HG03342 (cell line): ENCODE data around the gene TMEM168.
"Not testable (repeated sequence)": the region's sequence is repeated elsewhere in the genome, so short reads cannot be mapped to it uniquely, and the experiment has no call there.

Experiments used
- ATAC-seq: cut with Tn5 transposase; IDR thresholded peaks from one replicate; pipeline ENCODE4 v1.9.1; 2021; ENCODE audit warnings: mild to moderate bottlenecking, moderate library complexity; ENCODE audit not compliant: unreplicated experiment

The TMEM168 gene

DNA sequence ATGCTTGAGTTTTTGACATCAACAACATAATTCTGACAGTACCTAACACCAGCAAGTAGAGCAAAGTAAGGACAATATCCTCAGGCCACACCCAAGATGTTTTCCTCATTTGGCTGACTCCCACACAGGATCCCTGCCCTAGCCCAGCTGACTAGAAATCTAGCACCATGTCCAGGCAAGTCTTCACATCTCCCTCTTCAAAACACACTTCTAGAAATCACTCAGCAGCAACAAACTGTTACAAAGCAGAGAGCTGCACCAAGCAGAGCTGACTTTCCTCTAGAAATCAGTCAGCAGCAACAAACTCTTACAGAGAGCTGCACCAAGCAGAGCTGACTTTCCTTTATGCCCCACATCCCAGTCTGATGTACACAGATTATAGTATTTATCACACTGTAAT, 7.7 kb downstream of the TMEM168 start:
- ATAC-seq: peak; percentile 83

DNA sequence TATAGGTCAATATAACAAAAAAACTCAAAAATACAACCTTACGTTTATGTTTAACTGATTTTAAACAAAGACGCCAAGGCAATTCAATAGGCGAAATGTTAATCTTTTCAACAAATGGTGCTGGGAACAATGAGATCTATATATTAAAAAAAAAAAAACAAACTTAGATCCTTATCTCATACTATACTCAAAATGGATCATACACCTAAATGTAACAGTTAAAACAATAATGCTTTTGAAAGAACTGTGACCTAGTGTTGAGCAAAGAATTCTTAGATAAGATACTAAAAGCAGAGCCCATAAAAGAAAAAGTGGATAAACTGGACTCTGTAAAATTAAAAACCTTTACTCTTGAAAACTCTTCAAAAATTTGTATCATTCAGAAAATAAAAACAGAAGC, 8.6 kb downstream of the TMEM168 start:
- ATAC-seq: no peak

DNA sequence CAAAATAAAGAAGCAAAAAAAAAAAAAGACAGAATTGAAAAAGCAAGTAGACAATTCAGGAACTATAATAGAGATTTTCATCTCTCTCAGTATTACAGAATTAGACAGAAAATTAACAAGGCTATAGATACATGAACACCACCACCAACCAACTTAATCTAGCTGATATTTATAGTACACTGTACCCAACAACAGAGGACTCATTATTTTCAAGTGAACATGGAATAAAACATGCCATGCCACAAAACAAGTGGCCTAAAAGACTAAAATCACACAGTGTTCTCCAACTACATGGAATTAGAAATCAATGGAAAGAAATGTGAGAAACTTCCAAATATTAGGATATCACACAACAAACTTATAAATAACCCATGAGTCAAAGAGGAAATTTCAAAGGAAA, 9.1 kb downstream of the TMEM168 start:
- no peak for ATAC-seq

DNA sequence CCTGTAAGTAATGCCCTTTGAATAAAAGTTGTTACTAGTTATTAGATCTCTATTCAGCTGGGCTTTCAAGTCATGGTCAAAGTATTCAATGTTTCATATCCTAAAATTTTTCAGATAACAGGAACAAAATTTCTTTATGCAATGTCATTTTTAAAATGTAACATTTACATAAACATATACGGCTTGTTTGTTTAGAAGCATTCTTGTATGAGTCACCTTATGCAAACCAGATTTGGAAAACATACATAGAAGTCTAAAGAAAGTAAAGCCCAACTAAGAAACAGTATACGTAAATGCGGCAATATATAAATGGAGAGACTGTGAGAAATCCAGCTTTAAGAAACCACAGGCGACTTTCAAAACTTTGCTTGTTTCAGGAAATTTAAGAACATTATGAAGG, 10.5 kb downstream of the TMEM168 start:
- no peak for ATAC-seq

DNA sequence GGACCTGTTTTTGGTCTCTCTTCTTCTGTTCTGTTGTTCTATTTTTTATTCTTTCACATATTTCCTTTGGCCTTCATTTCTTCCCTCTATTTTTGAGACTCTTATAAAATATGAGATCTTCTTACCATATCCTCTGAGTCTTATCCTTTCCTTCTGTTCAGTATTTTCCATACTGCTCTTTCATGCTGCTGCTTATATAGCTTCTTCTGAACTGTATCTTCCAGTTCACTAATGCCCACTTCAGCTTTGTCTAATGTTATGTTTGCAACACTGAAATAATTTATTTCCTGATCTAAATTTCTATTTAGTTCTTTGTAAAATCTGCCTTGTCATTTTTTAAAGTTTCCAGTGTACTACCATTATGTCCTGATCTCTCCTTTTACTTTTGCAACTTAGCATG, 12.8 kb downstream of the TMEM168 start:
- no peak for ATAC-seq

DNA sequence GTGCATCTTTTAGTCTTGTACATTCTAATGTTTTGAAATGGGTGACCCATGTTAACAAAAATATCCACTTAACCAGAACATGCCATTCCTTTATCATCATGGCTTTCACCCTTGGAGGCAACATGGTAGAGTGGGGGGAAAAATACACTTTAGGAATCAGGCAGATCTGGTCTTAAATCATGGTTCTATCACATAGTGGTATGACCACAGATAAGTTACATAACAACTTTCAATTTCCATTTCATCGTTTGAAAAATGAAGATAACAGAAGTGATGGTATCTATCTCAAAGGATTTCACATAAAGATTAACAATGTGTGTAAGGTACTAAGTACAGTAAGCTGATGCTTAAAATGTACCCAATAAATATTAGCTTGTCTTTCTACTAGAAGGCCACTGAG, 19.0 kb downstream of the TMEM168 start:
- no peak for ATAC-seq

DNA sequence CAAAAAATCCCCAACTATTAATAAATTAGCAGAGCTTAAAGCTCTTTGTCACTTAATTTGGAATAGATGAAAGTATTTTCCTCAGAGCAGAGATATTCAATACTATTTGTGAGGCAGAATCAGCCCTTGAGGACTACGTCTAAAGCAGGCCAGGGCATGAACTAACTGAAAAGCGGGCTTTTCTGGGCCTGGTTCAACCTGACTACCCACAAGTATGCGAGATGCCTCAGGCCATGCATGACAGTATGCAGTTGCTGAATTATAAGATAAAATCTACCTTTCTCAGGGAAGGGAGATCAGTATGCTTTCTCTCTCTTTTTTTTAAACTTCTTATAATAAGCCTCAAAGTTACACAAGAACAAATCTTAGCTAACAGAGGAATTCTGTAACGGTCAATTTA, 20.1 kb downstream of the TMEM168 start:
- no peak for ATAC-seq

DNA sequence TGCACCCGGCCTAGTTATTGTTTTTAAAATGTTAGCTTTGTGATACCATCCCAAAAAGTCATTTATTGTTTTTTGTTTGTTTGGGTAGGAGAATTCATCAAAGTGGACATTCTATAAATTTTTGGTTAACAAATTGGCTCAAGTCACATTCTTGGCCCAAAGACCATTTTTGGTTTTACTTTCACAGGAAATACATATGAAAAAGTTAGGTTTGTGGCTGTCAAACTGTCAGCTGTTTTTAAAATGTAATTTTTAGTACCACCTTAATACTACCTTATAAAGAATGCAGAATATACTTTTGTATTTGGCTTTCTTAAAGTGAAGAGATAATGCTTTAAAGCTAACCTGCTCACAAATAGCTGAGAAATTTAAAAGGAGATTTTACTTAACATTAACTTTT, 25.1 kb downstream of the TMEM168 start:
- no peak for ATAC-seq

DNA sequence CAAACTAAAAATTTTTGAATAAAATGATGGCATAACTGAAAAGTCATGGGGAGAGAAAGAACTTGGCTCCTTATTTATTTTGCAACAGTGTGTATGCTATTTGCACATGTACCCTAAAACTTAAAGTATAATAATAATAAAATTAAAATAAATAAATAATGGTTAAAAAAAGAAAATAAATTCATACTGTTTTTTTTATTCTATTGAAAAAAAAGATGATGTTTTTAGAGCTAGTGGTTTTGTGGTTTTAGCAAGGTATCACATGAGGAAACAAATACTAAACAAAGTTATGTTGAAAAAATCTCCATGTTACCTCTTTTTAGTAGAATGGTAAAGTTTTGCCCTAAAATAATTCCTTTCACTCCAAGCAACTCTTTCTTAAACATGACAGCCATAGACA, 26.2 kb downstream of the TMEM168 start:
- ATAC-seq: no peak

DNA sequence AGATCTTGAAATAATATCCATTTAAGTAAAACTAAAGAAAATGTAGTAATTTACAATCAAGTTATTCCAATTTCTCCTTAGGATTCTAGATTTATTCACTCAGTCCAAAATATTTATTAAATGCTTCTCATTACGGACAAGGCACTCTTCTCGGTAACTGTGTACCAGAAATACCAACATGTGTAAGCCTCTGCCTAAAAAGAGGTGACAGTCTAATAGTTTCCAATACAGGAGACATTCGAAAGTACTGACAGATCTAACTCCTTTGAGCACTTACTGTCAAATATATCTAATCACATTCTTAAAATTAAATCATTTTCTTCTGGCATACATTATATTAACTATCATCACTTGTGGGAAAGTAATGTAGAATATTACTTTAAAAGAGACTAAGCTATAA, 26.9 kb downstream of the TMEM168 start:
- ATAC-seq: no peak

DNA sequence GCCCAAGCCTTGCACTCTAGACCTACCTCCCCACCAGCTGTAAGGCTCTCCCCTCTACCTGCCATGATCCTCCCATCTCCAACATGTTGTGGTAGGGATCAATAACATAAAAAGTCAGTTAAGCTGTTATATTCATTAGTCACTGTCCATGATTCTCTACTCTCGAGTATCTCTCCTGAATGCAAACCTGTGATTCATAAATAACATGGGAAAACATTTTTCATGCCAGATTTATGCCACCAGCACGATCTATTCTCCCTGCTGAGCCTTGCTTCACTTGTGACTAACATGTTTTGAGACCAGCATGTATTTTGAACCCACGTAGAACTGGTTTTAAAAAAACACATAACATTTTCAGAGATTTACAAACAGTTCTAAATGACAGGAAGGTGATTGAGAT, 30.3 kb downstream of the TMEM168 start:
- ATAC-seq: no peak

DNA sequence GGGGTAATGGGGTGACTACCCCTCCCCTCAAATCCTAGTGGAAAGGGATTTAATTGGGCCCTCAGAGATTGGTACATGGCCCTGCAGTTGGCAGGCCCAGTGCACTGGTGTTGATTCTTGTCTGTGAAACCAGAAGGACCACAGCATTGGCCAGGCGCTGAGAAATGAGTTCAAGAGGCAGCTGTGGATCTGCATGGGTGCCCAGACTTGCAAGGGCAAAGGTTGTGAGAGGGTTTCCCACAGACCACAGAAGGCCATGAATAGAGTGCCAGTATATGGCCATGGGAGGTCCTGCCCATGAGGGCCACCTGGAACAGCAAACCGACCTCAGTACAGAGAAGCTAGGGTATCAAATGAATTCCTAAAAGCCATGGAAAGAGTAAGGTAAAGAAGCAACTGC, 32.9 kb downstream of the TMEM168 start:
- peak; percentile 36 for ATAC-seq

DNA sequence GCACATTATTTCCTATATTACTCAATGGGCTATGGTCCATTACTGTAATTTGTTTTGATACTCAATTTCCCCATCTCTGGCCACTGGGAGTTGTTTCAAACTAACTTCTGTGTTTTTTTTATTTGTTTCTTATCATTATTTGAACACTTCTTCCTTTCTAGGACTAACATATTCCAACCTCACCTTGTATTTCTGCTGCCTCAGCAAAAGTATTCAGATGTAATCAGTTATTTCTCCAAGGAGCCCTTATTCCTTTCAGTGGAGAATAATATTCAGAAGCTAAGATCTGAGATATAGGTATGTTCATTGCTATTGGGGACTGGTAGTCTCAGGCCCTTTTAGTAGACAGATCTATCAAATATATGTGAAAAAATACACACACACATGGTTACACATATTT, 36.9 kb downstream of the TMEM168 start:
- ATAC-seq: no peak

DNA sequence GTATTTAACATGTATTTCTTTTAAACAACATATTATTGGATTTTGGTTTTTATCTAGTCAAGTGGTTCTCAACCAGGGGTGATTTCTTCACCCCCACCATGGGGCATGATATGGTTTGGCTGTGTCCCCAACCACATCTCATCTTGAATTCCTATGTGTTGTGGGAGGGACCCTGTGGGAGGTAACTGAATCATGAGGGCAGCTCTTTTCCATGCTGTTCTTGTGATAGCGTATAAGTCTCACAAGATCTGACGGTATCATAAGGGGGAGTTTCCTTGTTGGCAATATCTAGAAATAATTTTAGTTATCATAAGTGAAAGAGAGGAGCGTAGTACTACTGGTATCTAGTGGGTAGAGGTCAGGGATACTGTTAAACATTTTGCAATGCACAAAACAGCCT, 37.6 kb downstream of the TMEM168 start:
- ATAC-seq: no peak

DNA sequence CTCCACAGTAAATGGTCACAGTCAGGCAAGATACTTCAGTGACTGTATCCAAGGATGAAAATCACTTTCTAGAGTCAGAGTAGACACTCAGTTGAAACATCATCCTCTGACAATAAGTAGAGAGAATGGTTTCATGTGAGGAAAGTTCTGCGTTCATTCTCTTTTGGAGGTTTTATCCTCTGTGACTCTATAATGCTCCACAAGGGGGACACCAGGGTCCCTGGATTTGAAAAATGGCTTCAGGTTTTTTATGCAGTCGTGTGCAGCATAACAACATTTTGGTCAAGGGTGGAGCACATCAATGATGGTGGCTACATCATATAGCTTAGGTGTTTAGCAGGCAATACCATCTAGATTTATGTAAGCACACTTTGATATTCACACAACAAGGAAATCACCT, 40.4 kb downstream of the TMEM168 start:
- no peak for ATAC-seq

DNA sequence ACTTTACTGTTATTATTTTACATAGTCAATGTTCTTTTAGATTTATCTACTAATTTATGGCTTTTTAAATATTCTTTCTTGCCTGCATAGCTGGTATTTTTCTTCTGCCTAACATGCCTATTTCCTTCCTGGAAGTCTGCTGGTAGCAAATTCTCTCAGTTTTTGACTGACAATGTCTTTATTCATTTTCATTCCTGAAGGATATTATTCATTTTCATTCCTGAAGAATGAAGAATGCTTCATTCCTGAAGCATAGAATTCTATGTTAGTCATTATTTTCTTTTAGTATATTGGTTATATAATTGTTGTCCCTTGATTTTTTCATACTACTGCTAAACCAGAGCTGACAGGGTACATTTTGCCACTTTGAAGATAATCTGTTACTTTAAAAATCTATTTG, 41.8 kb downstream of the TMEM168 start:
- no peak for ATAC-seq

DNA sequence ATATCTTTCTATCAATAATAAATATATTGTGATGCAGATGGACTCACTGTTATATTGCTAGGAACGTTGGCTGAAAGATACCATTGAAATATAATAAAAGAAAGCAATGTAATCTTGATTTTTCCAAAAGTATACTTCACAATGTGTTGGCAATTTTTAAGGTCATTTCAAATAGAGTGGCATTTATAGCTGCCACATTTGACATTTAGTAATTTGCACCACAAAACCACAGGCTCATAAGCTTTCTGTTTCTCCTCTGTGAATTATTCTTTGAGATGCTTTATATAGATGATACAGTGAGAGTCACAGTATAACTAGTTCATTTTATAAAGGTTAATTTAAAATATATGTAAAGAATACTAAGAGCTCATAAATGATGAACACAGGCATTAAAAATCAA, 44.6 kb downstream of the TMEM168 start:
- ATAC-seq: no peak

DNA sequence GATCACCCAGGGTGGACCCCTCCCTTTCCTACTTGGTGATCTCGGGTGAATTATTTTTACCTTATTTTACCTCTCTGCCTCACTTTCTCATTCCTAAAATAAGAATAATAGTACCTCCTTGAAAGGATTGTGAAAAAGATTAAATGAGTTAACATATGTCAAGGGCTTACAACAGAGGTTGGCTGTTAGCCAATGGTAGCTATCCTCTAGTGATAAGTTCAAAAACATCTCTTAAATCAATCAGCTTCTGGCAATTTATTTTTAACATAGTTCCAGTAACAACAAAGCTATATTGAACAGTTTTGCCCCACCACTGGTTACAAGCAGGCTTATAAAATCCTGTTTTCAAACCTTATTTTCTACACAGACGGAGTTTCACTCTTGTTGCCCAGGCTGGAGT, 45.4 kb downstream of the TMEM168 start:
- ATAC-seq: no peak

DNA sequence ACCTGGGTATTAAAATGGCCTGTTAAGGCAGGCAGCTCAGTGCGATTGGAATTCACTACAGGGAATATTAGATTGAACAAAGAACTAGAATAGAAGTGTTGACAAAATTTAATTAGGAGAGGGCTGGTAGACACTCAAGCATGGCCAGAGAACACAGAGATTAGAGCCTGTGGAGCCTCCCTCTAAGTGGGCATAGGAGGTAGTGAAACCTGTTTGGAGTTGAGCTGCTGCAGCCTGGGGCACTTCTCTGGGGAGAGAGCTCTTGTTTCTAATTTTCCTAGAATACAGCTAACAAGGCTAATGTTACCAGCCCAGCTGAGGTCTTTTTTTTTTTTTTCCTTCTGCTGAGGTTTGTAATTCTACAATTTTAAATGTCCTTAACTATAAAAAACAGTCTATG, 46.4 kb downstream of the TMEM168 start:
- no peak for ATAC-seq

DNA sequence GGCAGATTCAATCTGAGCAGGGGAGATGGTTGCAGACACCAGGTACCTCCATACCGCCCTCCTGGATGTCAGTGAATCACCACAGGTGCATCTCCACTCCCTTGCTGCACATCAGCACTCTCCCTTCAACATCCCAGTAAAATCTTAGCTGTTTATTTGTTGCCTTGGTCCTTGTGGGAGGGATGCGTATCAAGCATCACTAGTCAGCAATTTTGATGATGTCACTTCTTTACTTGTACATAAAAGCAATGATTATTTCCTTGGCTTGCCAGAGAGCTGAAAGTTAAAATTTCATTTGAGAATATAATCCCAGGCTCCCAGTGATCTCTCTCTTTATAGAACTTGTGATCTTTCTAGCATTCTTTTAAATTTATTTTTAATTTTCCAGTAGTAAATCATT, 49.5 kb downstream of the TMEM168 start:
- no peak for ATAC-seq

DNA sequence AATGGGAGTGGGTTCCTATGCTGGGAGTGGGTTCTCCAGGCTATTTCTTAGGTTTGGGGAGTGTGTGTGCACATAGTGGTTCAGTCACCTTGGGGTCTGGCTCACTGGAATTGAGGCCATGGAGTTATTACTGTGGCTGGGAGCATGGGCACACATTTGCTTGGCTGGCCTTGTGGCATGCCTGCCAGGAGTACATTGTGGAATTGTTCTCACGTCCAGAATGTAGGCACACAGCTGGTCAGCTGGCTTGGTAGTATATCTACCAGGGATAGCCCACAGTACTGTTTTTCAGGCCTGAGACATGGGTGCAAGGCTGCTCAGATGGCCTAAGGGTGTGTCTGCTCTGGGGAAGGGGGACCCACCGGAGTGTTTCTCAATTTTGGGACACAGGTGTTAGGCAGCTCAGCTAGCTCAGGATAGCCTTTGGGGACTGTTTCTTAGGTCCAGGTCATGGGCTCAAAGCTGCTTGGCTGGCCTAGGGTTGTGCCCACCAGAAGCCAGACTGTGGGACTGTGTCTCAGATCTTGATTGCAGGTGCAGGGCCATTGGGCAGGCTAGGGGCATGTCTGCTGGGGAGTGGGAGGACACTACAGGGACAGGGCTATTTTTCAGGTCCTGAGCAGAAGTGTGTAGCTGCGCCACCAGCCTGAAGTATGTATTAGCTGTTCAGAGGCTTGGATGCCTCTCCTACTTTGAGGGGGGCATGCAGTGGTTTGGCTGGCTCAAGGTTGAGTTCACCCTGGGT, 50.6 kb downstream of the TMEM168 start:
- no peak for ATAC-seq

DNA sequence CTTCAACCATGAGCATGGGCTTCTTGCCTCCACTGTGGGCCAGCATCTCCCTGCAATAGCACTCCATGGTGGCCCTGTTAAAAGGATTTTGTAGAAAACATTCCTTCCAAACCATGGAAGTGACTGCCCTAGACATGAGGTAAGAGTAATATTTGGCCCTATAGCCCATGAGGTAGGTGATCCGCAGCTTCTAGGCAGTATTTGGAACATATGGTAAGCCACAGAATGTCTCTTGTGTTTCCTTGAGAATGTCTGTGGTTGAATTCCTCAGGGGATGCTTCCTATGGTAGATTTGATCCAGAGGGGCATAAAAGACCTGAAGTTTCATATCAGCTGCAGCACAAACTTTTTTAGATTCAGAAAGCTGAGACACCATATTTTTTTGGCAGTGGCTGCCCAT, 54.9 kb downstream of the TMEM168 start:
- no peak for ATAC-seq

DNA sequence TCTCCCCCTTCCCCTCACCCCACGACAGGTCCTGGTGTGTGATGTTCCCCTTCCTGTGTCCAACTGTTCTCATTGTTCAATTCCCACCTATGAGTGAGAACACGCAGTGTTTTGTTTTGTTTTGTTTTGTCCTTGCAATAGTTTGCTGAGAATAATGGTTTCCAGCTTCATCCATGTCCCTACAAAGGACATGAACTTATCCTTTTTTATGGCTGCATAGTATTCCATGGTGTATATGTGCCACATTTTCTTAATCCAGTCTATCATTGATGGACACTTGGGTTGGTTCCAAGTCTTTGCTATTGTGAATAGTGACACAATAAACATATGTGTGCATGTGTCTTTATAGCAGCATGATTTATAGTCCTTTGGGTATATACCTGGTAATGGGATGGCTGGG, 58.9 kb downstream of the TMEM168 start:
- ATAC-seq: not testable (repeated sequence)
